Bone marrow (tissue), 2 donors: ENCODE results near the gene TREX2.

ENCODE experiments used
- DNase-seq, 2 donors: peaks; one replicate each; lab custom pipeline; 2025; lab: John Stamatoyannopoulos, UW

Gene TREX2

DNA sequence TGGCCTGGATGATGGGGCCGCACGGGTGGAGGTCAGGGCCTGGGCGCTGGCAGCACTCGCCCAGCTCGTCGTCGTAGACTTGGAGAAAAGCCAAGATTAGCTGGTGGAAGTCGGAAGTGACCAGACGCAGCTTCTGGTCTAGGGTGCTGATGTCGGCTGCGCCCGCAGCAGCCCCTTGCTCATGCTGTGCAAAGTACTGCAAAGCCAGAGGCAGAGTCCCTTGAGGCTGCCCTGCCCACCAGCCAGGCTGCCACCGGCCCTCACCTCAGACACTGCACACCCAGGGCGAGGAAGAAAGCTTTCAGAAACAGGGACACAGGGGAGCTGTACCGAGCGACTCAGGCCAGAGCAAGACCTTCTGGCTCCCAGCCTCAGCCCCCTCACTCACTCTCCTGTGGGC is 9.7 kb upstream of the TREX2 start:
- DNase-seq = no peak

DNA sequence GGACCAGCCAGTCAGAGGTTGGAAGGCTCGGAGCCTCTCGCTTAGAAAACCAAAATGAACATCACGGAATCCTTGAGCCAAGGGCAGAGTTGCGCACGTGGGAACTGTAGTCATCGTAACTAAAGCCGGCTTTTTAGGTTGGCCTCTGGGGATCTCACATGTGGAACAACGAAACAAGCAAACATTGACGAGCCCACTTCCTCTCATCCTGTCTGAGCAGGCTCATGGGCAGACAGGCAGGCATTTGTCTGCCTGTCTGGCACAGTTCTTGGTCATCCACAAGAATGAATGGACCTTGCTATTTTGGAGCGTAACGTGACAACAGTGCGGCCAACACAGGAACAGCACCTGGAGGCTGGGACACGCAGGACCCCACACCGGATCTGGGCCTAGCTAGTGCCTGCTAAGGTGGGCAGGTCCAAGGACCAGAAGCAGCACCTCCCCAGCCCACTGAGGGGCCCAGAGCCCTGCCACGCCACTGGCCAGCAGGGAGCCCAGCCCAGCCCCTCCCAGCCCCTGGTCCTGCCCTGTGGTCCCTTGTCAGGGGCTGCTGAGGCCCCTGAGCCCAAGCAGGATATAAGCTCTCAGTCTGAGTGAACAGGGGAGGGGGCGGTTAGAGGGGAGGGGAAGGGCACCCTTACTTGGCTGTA is 9.2 kb upstream of the TREX2 start:
- no peak for DNase-seq

DNA sequence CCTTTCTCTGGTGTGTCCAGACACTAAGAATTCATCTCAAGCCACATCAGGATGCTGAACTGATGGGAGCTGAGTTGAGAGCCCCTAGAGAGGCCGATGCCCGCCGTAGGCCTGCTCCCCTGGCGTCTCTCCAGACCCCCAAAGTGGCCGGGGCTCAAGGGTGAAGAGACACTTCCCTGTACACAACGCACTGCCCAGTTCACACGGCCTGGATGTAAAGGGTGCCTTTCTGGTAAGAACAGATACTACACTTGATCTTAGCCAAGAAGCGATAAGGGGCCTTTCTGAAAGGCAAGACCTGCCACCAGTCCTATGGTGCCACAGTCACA is 5.1 kb upstream of the TREX2 start:
- no peak for DNase-seq

DNA sequence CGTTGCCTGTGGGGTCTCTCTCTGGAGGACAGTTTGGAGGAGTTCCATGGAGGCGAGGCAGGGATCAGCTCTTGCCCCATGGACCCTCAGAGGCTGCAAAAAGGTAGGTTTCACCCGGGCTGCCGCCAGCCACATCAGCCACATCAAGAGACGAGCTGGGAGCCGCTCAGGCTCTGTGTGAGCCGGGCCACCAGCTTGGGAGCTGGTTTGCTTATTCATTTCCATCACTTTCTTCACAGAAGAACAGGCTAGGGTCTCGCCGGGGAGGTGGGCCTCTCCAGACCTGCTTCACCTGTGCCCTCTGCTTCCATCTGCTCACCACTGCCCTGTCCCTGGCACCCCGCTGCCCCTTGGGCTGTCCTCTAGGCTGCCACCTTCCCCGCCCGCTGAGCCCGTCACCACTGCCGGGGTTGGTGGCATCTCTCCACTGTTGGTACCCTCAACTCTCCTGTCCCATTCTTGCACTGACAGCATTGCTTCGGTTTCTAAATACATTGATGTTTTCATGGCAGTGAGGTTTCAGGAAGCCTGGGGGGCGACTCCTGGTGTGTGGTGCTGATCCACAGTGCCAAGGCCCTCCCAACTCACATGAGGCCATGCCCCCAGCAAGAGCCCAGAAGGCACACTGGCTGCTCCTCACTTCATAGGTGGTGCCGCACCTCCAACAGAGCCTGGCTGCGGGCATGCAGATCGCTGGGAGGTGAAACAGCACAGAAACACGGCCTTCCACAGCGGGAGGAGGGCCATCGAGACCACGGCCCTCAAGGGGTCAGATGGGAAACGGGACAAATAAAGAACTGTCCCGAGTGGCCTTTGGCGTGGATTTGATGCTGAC is 4.5 kb upstream of the TREX2 start:
- DNase-seq = no peak

DNA sequence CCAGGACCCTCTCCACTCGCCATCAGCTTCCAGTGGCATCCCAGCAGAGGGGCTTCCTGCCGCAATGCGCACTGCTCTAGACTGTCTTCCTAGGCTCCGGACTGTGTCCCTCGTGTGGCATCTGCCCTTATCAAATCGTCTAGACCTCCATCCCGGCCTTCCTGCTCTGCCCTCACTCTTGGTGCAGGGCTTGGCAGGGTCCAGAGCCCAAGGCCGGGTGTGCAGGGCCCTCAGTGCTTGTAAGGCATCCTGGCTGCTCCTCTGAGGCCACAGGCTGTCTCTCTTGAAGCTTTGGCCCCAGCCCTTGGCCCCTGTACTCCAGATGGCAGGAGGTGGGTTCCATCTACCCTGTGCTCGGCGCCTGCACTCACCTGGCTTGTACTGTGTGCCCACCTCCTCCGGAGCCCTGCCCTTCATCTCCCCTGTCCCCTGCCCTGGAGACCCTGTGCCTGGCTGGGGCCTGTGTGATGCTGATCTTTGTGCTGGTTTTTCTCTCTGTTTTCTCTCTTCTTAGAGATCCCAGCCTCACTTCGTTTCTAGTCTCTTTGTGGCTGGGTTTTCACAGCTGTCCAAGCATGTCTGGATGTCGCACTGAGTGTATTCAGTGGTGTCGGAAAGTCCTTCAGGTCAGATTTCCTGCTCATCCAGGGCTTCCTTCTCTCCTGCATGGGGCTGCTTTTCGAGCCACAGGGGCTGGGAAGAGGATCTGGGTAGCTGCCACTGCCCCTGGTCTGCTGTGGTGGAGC is 3.7 kb upstream of the TREX2 start:
- no peak for DNase-seq

DNA sequence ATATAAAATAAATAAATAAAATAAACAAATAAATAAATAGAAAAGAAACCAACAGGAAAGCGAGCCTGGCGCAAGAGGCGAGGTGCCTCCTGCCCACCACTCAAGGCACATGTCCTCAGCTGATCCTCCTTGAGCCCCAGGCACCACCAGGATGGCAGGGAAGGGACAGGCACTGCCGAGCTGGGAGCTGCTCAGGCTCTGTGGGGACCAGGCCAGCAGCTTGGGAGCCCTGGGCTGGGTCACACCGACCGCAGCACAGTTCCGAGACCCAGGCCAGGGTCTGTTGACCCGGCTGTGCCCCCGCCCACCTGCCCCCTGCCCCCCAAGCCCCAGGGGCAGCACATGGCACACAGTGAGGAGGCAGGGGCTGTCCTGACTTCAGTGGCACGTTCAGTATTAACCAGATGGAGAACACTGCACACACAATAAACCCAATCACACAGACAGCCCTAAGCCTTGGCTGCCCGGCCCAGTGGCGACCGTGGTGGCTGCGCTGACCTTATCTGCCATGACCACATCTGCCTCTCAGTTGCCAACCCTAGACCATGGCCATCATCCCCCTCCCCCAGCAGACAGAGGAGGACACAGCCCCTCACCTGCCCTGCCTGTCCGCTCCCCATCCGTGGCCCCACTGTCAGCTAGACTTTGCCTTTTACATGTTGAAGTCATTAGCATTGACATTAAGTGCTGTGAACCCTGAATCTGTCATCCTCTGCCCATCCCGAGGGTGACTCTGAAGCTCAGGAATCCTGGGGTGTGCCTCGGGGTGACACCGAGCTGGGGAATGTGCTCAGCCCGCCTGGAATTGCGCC is 2.9 kb upstream of the TREX2 start:
- DNase-seq = no peak

DNA sequence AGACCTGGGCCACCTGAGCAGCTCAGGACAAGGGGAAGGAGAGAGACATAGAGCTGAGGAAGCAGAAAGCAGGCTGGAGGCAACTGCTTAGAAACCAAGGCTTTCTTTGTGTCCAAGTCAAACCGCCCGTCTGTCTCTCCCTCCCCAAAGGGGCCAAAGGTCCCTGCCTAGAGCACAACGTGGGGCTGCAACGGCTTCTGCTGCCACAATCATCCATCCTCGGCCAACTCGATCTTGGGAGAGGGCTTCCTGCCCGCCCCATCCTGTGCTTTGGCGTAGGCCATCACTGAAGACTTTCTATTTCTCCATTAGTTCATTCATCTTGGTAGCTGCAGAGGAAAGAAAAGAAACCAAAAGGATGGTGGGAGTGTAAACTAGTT is 1.7 kb upstream of the TREX2 start:
- DNase-seq = no peak

DNA sequence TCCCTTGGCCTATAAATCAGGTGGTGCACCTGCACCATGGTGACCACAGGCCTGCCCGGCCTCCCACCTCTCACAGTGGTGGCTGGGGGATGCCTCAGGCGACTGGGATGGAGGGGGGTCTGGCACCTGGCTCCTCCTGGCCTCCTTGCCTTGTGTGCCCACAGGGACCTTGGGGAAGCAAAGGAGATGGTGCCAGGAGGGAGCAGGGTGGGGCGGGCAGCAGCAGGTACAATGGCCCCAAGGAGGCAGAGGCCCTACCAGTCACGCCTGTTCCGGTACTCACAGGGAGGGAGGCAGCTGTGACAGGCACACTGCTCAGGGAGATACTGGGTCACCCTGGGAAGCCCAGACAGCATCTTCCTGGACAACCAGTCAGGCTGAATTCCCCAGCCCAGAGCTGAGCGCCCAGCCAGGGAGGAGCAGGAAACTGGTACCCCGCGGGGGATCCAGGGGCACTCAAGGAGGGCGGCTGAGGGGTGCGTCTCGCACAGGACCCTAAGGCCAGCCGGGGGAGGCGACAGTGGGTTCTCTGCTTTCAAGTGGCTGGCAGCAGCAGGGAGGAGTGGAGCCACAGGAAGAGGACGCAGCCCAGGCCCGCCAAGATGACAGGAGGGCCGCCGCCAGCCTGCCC is 1.2 kb upstream of the TREX2 start:
- DNase-seq = no peak

DNA sequence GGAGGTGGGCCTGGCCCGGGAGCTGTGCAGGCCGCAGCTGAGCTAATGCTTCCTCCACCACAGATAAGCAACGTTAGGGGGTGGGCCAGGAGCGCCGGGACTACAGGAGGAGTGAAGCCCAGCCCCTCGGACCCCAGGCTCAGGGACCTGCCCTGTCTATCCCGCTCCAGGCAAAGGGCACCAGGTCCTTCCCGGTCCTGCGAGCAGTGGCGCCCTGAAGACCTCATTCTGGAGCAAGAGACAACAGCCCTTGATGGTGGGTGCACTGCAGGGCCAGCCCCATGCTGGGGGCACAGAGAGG is 730 bp upstream of the TREX2 start:
- no peak for DNase-seq

DNA sequence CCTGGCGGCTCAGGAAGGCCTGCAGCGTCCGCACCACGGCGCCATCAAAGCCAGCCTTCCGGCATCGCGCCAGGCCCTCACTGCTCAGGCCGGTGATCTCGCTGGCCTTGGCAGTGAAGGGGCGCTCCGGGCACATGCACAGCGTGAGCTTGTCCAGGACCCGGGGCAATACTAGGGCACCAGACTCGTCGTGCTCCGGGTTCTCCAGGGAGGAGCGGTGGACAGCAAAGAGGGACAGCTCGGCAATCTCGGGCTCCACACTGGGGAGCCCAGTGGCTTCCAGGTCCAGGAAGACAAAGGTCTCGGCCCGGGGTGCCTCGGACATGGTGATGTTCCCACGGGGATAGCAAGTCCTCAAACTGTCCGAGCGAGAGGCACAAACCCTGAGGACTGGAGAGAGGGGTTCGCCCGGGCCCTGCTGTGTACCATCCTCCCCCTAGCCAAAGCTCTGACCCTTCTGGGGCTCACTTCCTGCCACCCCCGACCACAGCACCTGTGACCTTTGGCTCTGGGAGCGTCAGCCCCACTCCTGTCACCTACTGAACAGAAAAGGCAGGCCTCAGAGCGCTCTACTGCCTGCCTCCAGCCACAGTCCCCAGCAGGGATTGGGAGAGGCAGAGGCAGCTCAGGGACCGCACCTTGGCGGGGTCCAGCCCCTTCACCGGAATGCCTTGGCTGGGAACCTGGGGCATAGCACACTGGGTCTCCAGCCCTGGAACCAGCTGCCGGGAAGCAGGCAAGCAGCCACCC is 575 bp downstream of the TREX2 start:
- no peak for DNase-seq

DNA sequence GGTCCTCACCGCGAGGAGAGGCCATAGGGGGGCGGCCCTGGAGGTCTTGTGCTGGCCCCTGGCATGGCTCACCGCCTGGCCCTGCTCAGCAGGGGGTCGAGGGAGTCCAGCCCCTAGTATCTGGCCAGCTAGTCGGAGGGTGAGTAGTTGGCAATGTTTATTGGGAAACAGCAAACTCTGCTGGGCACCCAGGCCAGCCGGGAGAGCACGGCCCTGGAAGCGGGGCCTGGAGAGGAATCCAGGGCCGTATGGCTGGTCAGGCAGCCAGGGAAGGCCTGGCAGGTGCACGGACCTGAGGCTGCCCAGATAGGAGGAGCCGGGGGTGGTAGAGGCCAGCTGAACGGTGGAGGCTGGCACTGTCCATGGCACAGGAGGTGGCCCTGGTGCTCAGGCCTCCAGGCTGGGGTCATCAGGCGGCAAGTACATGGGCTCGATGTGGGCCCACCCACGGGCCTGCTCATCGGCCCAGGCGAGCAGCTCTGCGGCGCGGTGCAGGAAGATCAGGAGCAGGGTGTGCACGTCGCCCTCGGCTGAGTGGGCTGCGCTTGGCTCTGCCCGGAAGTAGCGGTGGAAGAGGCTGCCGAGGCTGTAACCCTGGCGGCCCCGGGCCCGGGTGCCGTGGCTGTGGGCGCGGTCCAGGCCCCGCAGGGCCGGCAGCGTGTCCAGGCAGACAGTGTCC is 1.4 kb downstream of the TREX2 start:
- DNase-seq = no peak

DNA sequence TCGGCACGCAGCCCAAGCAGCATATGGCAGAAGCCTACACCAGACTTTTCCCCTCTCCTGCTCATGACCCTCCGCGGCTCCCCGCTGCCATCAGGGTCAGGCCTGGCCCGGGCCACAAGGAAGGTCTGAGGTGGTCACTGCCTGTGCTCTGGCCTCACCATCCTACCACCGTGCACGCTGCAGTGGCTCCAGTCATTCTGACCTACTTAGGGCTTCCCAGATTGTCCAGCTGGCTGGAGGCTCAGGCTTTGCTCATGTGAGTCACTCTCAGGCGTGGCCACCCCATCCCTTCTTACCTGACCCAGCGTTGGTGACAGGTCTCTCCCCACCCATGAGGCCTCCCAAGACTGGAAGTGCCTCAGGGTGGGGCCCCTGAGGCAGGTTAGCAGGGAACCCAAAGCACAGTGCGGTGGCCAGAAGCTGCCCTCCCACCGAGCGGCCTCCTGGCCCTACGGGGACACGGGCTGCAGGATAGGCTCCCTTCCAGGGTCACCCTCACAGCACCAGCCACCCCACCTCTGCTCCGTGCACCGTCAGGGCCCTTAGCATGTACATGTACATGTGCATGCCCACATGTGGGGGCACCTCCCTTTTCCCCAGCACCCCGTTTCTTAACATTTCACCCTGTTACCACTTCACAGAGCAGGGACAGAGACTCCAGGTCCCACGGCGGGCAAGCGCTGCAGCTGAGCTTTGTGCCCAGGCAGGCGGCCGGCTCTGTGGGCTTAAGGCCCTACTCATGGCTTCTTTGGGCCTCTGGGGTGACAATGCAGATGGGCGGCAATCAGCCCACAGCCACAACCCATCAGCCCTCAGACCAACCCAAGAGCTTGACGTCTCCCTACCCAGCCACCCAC is 2.2 kb downstream of the TREX2 start:
- no peak for DNase-seq

DNA sequence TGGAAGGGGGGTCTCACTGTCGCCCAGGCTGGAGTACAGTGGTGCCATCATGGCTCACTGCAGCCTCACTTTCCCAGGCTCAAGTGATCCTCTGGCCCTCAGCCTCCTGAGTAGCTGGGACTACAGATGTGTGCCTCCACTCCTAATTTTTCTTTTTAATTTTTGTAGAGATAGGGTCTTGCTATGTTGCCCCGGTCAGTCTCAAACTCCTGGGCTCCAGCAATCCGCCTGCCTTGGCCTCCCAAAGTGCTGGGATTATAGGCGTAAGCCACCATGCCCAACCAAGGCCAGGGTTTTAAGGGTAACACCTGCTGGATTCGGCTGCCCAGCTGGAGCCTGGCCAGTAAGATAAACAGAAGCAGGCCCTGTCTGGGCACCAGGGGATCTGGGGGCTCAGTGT is 3.4 kb downstream of the TREX2 start:
- DNase-seq = no peak

DNA sequence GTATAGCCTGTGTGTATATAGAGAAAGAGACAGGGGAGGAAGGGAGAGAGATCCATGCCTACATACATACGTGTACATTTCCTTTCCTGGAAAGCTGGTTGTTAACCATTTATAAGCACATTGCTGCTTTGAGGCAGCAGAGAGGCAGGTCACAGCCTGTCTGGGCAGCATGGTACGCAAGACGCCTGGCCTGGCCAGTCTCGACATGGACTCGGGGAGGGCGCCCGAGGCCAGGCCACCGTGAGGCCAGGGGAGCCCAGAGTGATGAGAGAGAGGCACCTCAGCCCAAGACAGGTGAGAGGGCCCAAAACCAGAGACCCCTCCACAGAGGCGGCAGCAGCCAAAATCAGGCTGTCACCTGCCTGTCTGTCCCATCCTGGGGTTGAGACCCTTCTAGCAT is 3.9 kb downstream of the TREX2 start:
- DNase-seq = no peak

DNA sequence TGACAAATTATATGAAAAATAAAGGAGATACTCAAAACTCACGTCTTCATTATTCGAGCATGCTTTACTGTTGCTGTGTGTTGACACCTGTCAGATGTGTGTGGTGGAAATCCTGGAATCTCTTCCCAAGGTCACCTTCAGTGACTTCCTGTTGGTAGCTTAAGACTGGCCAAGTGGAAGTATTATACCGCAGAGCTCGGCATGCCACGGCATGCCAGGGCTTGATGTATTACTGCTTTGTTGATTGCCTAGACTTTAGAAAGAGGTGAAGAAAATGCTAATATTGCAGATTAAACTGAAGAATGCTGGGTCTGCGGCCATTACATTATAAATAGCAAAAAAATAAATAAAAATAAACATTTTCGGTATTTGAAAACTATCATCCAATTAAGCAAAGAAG is 4.6 kb downstream of the TREX2 start:
- no peak for DNase-seq

DNA sequence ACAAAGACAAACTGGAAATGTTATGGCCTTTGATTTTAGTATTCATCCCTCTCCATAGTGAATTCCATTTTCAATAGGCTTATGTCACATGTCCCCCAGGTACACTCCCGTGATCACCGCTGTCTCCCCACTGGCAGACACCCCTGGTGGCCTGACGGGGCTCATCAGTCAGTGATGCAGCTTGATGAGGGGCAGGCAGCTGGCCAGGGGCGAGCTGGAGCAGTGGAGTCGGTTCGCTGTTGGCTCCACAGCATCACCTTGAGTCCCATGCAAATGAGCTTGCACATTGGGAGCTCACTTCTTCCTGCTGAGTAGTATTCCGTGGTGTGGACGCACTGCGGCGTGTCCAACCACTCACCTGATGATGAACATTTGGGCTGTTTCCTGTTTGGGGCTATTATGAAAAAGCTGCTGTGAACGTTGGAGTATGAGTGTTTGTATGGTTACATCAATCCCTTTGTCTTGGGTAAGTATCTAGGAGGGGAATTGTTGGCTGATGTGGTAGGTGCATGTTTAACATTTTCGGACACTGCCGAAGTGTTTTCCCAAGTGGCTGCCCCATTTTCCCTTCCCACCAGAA is 5.2 kb downstream of the TREX2 start:
- no peak for DNase-seq

DNA sequence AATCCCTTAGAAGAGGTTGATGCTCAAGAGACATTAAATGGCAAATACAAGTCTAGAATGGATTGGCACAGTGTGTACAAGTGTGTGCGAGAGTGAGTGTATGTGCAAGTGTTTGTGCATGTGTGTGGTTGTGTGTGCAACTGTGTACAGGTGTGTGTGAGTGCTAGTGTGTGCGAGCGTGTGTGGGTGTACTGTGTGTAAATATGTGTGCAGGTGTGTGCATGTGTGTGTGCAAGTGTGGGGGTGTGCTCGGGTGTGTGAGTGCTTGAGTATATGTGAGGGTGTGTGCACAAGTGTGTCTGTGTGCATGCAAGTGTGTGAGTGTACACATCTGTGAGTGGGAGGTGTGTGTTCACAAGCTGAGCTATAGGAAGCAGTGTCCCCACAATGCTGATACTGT is 5.9 kb downstream of the TREX2 start:
- no peak for DNase-seq

DNA sequence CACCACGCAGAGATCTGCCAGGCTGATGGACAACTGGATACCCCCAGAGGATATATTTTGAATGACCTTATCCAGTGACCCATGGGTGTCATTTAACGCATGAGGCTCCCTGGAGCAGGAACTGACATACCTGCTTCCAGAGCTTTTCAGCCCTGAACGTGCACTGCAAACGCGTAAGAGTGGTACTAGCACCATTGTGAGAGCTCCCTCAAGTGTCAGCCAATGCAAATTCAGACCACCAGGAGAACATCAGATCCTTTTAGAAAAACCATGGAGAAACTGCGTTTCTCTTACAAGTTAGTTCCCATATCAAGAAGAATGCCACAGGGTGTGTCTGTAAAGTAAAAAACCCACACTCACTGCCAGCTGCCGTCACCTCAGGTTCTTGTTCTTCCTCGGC is 7.3 kb downstream of the TREX2 start:
- no peak for DNase-seq

DNA sequence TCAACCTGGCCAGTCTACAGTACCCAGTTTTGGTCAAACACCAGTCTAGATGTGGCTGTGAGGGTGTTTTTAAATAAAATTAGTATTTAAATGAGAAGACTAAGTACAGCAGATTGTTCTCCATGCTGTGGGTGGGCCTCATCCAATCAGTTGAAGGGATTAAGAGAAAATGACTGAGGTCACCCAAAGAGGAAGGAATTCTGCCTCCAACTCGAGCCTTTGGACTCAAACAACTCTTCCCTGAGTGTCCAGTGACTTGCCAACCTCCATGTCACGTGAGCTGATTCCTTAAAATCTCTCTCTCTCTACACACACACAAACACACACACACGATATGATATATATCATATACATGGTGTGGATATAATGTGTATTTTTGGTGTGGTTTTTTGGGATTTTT is 10.0 kb downstream of the TREX2 start:
- DNase-seq = no peak

DNA sequence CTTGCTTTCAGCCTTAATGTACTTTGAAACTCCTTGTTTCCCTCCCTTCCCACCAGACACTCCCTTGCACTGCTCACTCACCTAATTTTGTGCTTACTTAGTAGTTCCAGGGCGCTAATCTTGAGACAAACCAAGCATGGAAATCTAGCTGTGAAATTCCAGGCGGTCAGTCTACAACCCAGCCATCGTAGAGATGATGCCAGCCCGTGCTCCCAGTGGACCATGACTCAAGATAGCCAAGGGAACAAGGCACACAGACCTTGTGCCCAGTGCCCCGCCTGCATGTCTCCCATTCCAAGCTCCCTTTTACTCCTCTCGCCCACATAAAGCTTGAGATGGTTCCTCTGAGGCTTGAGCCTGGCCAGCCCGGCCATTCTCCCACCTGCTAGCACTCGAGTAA is 11.1 kb downstream of the TREX2 start:
- no peak for DNase-seq
